ENCODE measurements around the gene IRF1. TPM values are rescaled to one million over a fixed set of nuclear protein-coding genes. Genes with fewer than 3 reads are reported as not detected.

IRF1 gene
- total and polyA plus RNA-seq, 2 of the 4 experiments (the other 2 are of a cell fraction) = 11.1 to 18.9 TPM

- H3K18ac ChIP-seq (ENCODE audit: low read depth, low read length) = no peak overlapping the region
- POLR2A ChIA-PET (ENCODE audit: unreplicated experiment) = no interaction called here
- H3K79me1 ChIP-seq (ENCODE audit: low read depth in 1 of 2, low read length in 2 of 2) = peaks cover 15 to 38% of the 10 kb centered on the region in 2 experiments
- peaks cover 3% of the 10 kb centered on the region; the same call in 1 of the 2 replicates for H3K36me3 ChIP-seq (ENCODE audit: control insufficient read depth, insufficient read depth, low read length)
- H3K56ac ChIP-seq (ENCODE audit: extremely low read depth, insufficient read depth, low read length) = no peak overlapping the region
- CTCF ChIA-PET = no interaction called here
- dilution Hi-C loops (cut with HindIII; ENCODE audit: low sequenced_read_pairs, unreplicated experiment) (no loop called here), in situ Hi-C loops (cut with MboI; ENCODE audit: low sequenced_read_pairs) (loop anchor here (25.0 kb wide), 1 partner anchor 407 kb away; no protein-coding TSS in a partner anchor), intact Hi-C loops (cut with micrococcal nuclease) (loop anchor here (10.0 kb wide), 1 partner anchor 429 kb away; the partner anchor contains the start of gene IL3)
- no peak overlapping the region for H2AFZ ChIP-seq (replicated peaks; ENCODE audit: low read length, poor library complexity)
- no peak overlapping the region for H4K5ac ChIP-seq (ENCODE audit: low read depth, low read length)
- ATAC-seq (ENCODE audit: low read depth) (no peak), DNase-seq (no peak)
- peak overlapping the region; percentile 36; the same call in 1 of the 2 replicates for H2BK120ac ChIP-seq (ENCODE audit: low read depth, low read length)
- H4K8ac ChIP-seq (ENCODE audit: low read depth in 2 of 2, low read length in 2 of 2) = no peak overlapping the region
- peak overlapping the region; percentile 40; the same call in 1 of the 2 replicates for H3K14ac ChIP-seq (replicated peaks; ENCODE audit: low read depth, low read length)
- H3K9me3 ChIP-seq (ENCODE audit: control insufficient read depth, insufficient read depth, low read length) = no peaks in the 10 kb centered on the region
- no peak overlapping the region for H3K9ac ChIP-seq (ENCODE audit: low read depth, low read length)
- H2BK5ac ChIP-seq (ENCODE audit: low read depth, low read length, poor library complexity, severe bottlenecking) = no peak overlapping the region
- no peak overlapping the region for H3K4me3 ChIP-seq (ENCODE audit: insufficient read depth, low read depth, low read length)
- no peak overlapping the region for H2AK9ac ChIP-seq (replicated peaks; ENCODE audit: low read depth, low read length, poor library complexity)
- H2BK20ac ChIP-seq (ENCODE audit: low read depth, low read length) = 0 out of 2 replicates have a peak overlapping the region, but pooled peaks have one; percentile 22
- 100% methylated on average over 1 of the region's 2 CpGs; no CpG with 5 or more reads in 1 of the 2 experiments for WGBS, 2 experiments (ENCODE audit: extremely low coverage in 2 of 2, insufficient read length in 1 of 2)
- H3K9me1 ChIP-seq (ENCODE audit: insufficient read depth, low read length) = peaks cover 31% of the 10 kb centered on the region
- no peak overlapping the region for H2BK15ac ChIP-seq (ENCODE audit: low read depth, low read length)
- H3K27ac ChIP-seq (ENCODE audit: insufficient read depth, low read length) = no peak overlapping the region
- no peaks in the 10 kb centered on the region for H3K27me3 ChIP-seq (ENCODE audit: control insufficient read depth, insufficient read depth, low read length)
- H4K20me1 ChIP-seq (ENCODE audit: insufficient read depth, low read length) = peaks cover 13% of the 10 kb centered on the region
- H3K23ac ChIP-seq (ENCODE audit: low read depth, low read length) = peak overlapping the region; percentile 45; the same call in 1 of the 2 replicates
- TF ChIP-seq MXI1 (IDR thresholded peaks at IDR 0.05; ENCODE audit: borderline replicate concordance, low read depth, low read length) = no peak
- TF ChIP-seq SMC3 (IDR thresholded peaks at IDR 0.05; ENCODE audit: low read depth, low read length) = no peak
- no peak for TF ChIP-seq RAD21 (IDR thresholded peaks at IDR 0.05; ENCODE audit: low read length)
- TF ChIP-seq CEBPB (IDR thresholded peaks at IDR 0.05; ENCODE audit: low read depth, low read length) = no peak
- TF ChIP-seq POLR2A (IDR thresholded peaks at IDR 0.05; ENCODE audit: low read depth, low read length) = no peak
- TF ChIP-seq ELK1 (IDR thresholded peaks at IDR 0.05; ENCODE audit: borderline replicate concordance, low read depth, low read length) = no peak
- no peak for TF ChIP-seq MAFK (IDR thresholded peaks at IDR 0.05; ENCODE audit: low read depth, low read length)
- TF ChIP-seq USF2 (IDR thresholded peaks at IDR 0.05; ENCODE audit: low read depth, low read length) = no peak
- TF ChIP-seq CTCF (conservative IDR thresholded peaks at IDR 0.05; ENCODE audit: low read depth, low read length) = no peak
- no peak for TF ChIP-seq RFX5 (IDR thresholded peaks at IDR 0.05; ENCODE audit: low read depth, low read length)
- TF ChIP-seq CHD1 (IDR thresholded peaks at IDR 0.05; ENCODE audit: low read depth, low read length) = no peak
- no peak for TF ChIP-seq RCOR1 (IDR thresholded peaks at IDR 0.05; ENCODE audit: insufficient replicate concordance, low read length)
- no peak for TF ChIP-seq NFE2L2 (IDR thresholded peaks at IDR 0.05; ENCODE audit: low read depth, low read length)
- no peak for TF ChIP-seq MAZ (IDR thresholded peaks at IDR 0.05; ENCODE audit: borderline replicate concordance, low read depth, low read length)
- no peak for TF ChIP-seq FOS (IDR thresholded peaks at IDR 0.05; ENCODE audit: low read depth, low read length)
- TF ChIP-seq BHLHE40 (IDR thresholded peaks at IDR 0.05; ENCODE audit: low read depth, low read length) = no peak
- H3K4me2 ChIP-seq (ENCODE audit: low read depth, low read length) = no peak overlapping the region
- H2AK5ac ChIP-seq (ENCODE audit: low read depth, low read length) = peak overlapping the region; percentile 50; the same call in 1 of the 2 replicates
- peak overlapping the region; percentile 99; the same call in 1 of the 2 replicates for H3K4ac ChIP-seq (ENCODE audit: low read depth, low read length)
- H4K91ac ChIP-seq (ENCODE audit: insufficient read depth, low read depth, low read length) = peak overlapping the region; percentile 80
- no TSS peak for BruUV-seq (replicated peaks)
- peaks cover 33% of the 10 kb centered on the region for H3K4me1 ChIP-seq (ENCODE audit: control insufficient read depth, insufficient read depth, low read length)
Observed at GRCh38 chr5:132493821-132494220, 3.2 kb upstream of the IRF1 start.
